Stimulated activated memory B cell treated with anti-CD40 and anti-IgM and Interleukin-4, amounts not matched to agents 10 μg/mL and 1 μg/mL and 100 μg/mL, for 72 hours (primary cell): ENCODE results near the gene JAG1.

ENCODE experiments used
- ATAC-seq: fragments of 150-1000 bp; cut with Tn5 transposase; 2 replicates; pipeline ENCODE4 v1.10.0; 2021
- H3K27ac Mint-ChIP-seq: one replicate; pipeline ENCODE4 v1.8.0; 2022; ENCODE audit warnings: mild to moderate bottlenecking, mixed read lengths
- H3K27me3 Mint-ChIP-seq: one replicate; pipeline ENCODE4 v1.8.0; 2022; ENCODE audit warnings: mixed read lengths
- H3K36me3 Mint-ChIP-seq: one replicate; pipeline ENCODE4 v1.8.0; 2022; ENCODE audit warnings: mixed read lengths
- H3K4me1 Mint-ChIP-seq: one replicate; pipeline ENCODE4 v1.8.0; 2022; ENCODE audit warnings: mixed read lengths
- H3K4me3 Mint-ChIP-seq: one replicate; pipeline ENCODE4 v1.8.0; 2022; ENCODE audit warnings: mild to moderate bottlenecking, moderate library complexity, mixed read lengths
- H3K9me3 Mint-ChIP-seq: one replicate; pipeline ENCODE4 v1.8.0; 2022; ENCODE audit warnings: mixed read lengths

Gene JAG1

GRCh38 chr20:10708351-10709185 lies 34.8 kb upstream of the JAG1 start:
- H3K4me3 Mint-ChIP-seq, result no peak overlapping the region
- no peaks in the 10 kb centered on the region for H3K4me1 Mint-ChIP-seq
- no peak for ATAC-seq
- H3K27me3 Mint-ChIP-seq, result peaks cover 13% of the 10 kb centered on the region
- no peak overlapping the region for H3K27ac Mint-ChIP-seq
- H3K36me3 Mint-ChIP-seq, result no peaks in the 10 kb centered on the region
- peaks cover 6% of the 10 kb centered on the region for H3K9me3 Mint-ChIP-seq

- H3K27ac Mint-ChIP-seq, result no peak overlapping the region
Measured at GRCh38 chr20:10707791-10708190, 34.0 kb upstream of the JAG1 start.

GRCh38 chr20:10707068-10707467 lies 33.3 kb upstream of the JAG1 start:
- Mint-ChIP-seq H3K9me3 (peaks cover 8% of the 10 kb centered on the region), H3K27me3 (peaks cover 18% of the 10 kb centered on the region), H3K27ac (no peak overlapping the region), H3K36me3 (no peaks in the 10 kb centered on the region), H3K4me1 (no peaks in the 10 kb centered on the region), H3K4me3 (no peak overlapping the region)
- no peak for ATAC-seq

More at GRCh38 chr20:10707791-10708190, 34.0 kb upstream of the JAG1 start:
- peaks cover 8% of the 10 kb centered on the region for H3K9me3 Mint-ChIP-seq
- no peak overlapping the region for H3K4me3 Mint-ChIP-seq
- H3K4me1 Mint-ChIP-seq, result no peaks in the 10 kb centered on the region
- no peaks in the 10 kb centered on the region for H3K36me3 Mint-ChIP-seq
- no peak for ATAC-seq
- peaks cover 18% of the 10 kb centered on the region for H3K27me3 Mint-ChIP-seq

GRCh38 chr20:10706460-10706811 lies 32.6 kb upstream of the JAG1 start:
- ATAC-seq, result no peak

GRCh38 chr20:10705801-10706459 lies 32.1 kb upstream of the JAG1 start:
- Mint-ChIP-seq H3K27me3 (peaks cover 18% of the 10 kb centered on the region), H3K9me3 (peaks cover 8% of the 10 kb centered on the region), H3K36me3 (no peaks in the 10 kb centered on the region), H3K27ac (no peak overlapping the region), H3K4me3 (no peak overlapping the region), H3K4me1 (no peaks in the 10 kb centered on the region)
- no peak for ATAC-seq

More at GRCh38 chr20:10706460-10706811, 32.6 kb upstream of the JAG1 start:
- Mint-ChIP-seq H3K4me1 (no peaks in the 10 kb centered on the region), H3K27me3 (peaks cover 18% of the 10 kb centered on the region), H3K36me3 (no peaks in the 10 kb centered on the region), H3K27ac (no peak overlapping the region), H3K9me3 (peaks cover 8% of the 10 kb centered on the region), H3K4me3 (no peak overlapping the region)

- H3K4me1 Mint-ChIP-seq, result no peaks in the 10 kb centered on the region
- H3K27me3 Mint-ChIP-seq, result peaks cover 34% of the 10 kb centered on the region
- no peak overlapping the region for H3K27ac Mint-ChIP-seq
- no peak overlapping the region for H3K4me3 Mint-ChIP-seq
- H3K36me3 Mint-ChIP-seq, result no peaks in the 10 kb centered on the region
- ATAC-seq, result no peak
- H3K9me3 Mint-ChIP-seq, result peaks cover 8% of the 10 kb centered on the region
Measured at GRCh38 chr20:10701607-10702006, 27.8 kb upstream of the JAG1 start.

GRCh38 chr20:10699941-10700340 lies 26.1 kb upstream of the JAG1 start:
- Mint-ChIP-seq H3K4me1 (no peaks in the 10 kb centered on the region), H3K27me3 (peaks cover 42% of the 10 kb centered on the region), H3K9me3 (peaks cover 6% of the 10 kb centered on the region), H3K27ac (no peak overlapping the region), H3K36me3 (no peaks in the 10 kb centered on the region), H3K4me3 (no peak overlapping the region)
- no peak for ATAC-seq

- Mint-ChIP-seq H3K27me3 (peaks cover 45% of the 10 kb centered on the region), H3K27ac (no peak overlapping the region), H3K4me1 (no peaks in the 10 kb centered on the region), H3K36me3 (no peaks in the 10 kb centered on the region), H3K4me3 (no peak overlapping the region), H3K9me3 (peaks cover 6% of the 10 kb centered on the region)
- ATAC-seq, result no peak
Measured at GRCh38 chr20:10699489-10699888, 25.7 kb upstream of the JAG1 start.

- H3K4me1 Mint-ChIP-seq, result no peaks in the 10 kb centered on the region
- no peak overlapping the region for H3K4me3 Mint-ChIP-seq
- no peaks in the 10 kb centered on the region for H3K36me3 Mint-ChIP-seq
- H3K9me3 Mint-ChIP-seq, result no peaks in the 10 kb centered on the region
- peaks cover 36% of the 10 kb centered on the region for H3K27me3 Mint-ChIP-seq
- no peak for ATAC-seq
- no peak overlapping the region for H3K27ac Mint-ChIP-seq
Measured at GRCh38 chr20:10696650-10697049, 22.9 kb upstream of the JAG1 start.

- H3K9me3 Mint-ChIP-seq, result no peaks in the 10 kb centered on the region
- ATAC-seq, result no peak
- no peaks in the 10 kb centered on the region for H3K36me3 Mint-ChIP-seq
- H3K4me3 Mint-ChIP-seq, result no peak overlapping the region
- H3K27ac Mint-ChIP-seq, result no peak overlapping the region
- no peaks in the 10 kb centered on the region for H3K4me1 Mint-ChIP-seq
- H3K27me3 Mint-ChIP-seq, result peaks cover 6% of the 10 kb centered on the region
Measured at GRCh38 chr20:10689385-10689784, 15.6 kb upstream of the JAG1 start.

- Mint-ChIP-seq H3K27ac (no peak overlapping the region), H3K27me3 (peaks cover 6% of the 10 kb centered on the region), H3K36me3 (no peaks in the 10 kb centered on the region), H3K9me3 (no peaks in the 10 kb centered on the region), H3K4me3 (no peak overlapping the region), H3K4me1 (no peaks in the 10 kb centered on the region)
- no peak for ATAC-seq
Measured at GRCh38 chr20:10687895-10688294, 14.1 kb upstream of the JAG1 start.

GRCh38 chr20:10686356-10687133 lies 12.7 kb upstream of the JAG1 start:
- H3K9me3 Mint-ChIP-seq, result no peaks in the 10 kb centered on the region
- no peaks in the 10 kb centered on the region for H3K36me3 Mint-ChIP-seq
- H3K27me3 Mint-ChIP-seq, result peaks cover 9% of the 10 kb centered on the region
- ATAC-seq, result no peak
- H3K27ac Mint-ChIP-seq, result no peak overlapping the region
- no peaks in the 10 kb centered on the region for H3K4me1 Mint-ChIP-seq
- H3K4me3 Mint-ChIP-seq, result no peak overlapping the region

GRCh38 chr20:10683537-10683936 lies 9.7 kb upstream of the JAG1 start:
- no peak overlapping the region for H3K4me3 Mint-ChIP-seq
- H3K9me3 Mint-ChIP-seq, result no peaks in the 10 kb centered on the region
- H3K4me1 Mint-ChIP-seq, result no peaks in the 10 kb centered on the region
- no peak for ATAC-seq
- no peaks in the 10 kb centered on the region for H3K36me3 Mint-ChIP-seq
- H3K27ac Mint-ChIP-seq, result no peak overlapping the region
- H3K27me3 Mint-ChIP-seq, result peaks cover 21% of the 10 kb centered on the region

GRCh38 chr20:10682939-10683338 lies 9.1 kb upstream of the JAG1 start:
- Mint-ChIP-seq H3K4me3 (no peak overlapping the region), H3K36me3 (no peaks in the 10 kb centered on the region), H3K27me3 (peaks cover 27% of the 10 kb centered on the region), H3K9me3 (no peaks in the 10 kb centered on the region), H3K27ac (no peak overlapping the region), H3K4me1 (no peaks in the 10 kb centered on the region)
- no peak for ATAC-seq

GRCh38 chr20:10681494-10681893 lies 7.7 kb upstream of the JAG1 start:
- no peaks in the 10 kb centered on the region for H3K36me3 Mint-ChIP-seq
- peaks cover 31% of the 10 kb centered on the region for H3K27me3 Mint-ChIP-seq
- no peaks in the 10 kb centered on the region for H3K4me1 Mint-ChIP-seq
- H3K4me3 Mint-ChIP-seq, result no peak overlapping the region
- ATAC-seq, result no peak
- no peak overlapping the region for H3K27ac Mint-ChIP-seq
- H3K9me3 Mint-ChIP-seq, result no peaks in the 10 kb centered on the region
